ENCODE data around the gene RNF150.
"Not testable (repeated sequence)": the region's sequence is repeated elsewhere in the genome, so short reads cannot be mapped to it uniquely, and the experiment has no call there.

RNF150 gene

DNA sequence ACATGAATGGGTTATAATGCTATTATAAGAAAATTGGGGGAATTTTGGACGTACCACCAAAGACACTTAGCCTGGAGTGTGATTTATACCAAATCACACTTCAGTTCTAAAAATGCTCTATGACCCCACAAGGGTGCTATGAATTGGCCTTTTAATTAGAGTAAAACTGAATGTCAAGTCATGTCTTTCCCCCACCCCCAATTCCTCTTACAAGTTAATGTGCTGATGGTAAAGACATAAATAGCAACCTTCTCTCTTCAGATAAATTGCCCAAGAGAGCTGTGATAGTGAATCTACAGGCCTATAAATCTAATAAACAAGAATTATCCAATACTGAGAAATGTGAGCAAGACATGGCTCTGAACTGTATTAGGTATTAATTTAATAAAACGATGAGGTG lies 78.8 kb downstream of the RNF150 start:
- no peak overlapping the region for H3K4me3 ChIP-seq (ENCODE audit: control insufficient read depth, low read depth, low read length)
- no peak for DNase-seq (ENCODE audit: low read depth)
- TF ChIP-seq, protein P1, sequence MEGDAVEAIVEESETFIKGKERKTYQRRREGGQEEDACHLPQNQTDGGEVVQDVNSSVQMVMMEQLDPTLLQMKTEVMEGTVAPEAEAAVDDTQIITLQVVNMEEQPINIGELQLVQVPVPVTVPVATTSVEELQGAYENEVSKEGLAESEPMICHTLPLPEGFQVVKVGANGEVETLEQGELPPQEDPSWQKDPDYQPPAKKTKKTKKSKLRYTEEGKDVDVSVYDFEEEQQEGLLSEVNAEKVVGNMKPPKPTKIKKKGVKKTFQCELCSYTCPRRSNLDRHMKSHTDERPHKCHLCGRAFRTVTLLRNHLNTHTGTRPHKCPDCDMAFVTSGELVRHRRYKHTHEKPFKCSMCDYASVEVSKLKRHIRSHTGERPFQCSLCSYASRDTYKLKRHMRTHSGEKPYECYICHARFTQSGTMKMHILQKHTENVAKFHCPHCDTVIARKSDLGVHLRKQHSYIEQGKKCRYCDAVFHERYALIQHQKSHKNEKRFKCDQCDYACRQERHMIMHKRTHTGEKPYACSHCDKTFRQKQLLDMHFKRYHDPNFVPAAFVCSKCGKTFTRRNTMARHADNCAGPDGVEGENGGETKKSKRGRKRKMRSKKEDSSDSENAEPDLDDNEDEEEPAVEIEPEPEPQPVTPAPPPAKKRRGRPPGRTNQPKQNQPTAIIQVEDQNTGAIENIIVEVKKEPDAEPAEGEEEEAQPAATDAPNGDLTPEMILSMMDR (IDR thresholded peaks at IDR 0.05; ENCODE audit: control insufficient read depth, insufficient read depth, low read depth, low read length, missing control alignments): no peak

DNA sequence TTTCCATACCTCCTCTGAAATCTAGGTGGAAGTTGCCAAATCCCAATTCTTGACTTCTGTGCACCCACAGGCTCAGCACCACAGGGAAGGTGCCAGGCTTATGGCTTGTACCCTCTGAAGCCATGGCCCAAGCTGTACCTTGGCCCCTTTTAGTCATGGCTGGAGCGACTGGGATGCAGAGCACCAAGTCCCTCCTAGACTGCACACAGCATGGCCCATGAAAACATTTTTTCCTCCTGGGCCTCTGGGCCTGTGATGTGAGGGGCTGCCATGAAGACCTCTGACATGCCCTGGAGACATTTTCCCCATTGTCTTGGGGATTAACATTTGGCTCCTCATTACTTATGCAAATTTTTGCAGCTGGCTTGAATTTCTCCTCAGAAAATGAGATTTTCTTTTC lies 82.3 kb downstream of the RNF150 start:
- H3K4me3 ChIP-seq (ENCODE audit: control insufficient read depth, low read depth, low read length); DNase-seq (ENCODE audit: low read depth): not testable (repeated sequence)

GRCh38 chr4:141047228-141047884 lies 85.9 kb downstream of the RNF150 start:
- DNase-seq (ENCODE audit: low read depth): no peak
- no peak overlapping the region for H3K4me3 ChIP-seq (ENCODE audit: control insufficient read depth, low read depth, low read length)
- TF ChIP-seq, protein P1 (IDR thresholded peaks at IDR 0.05; ENCODE audit: control insufficient read depth, insufficient read depth, low read depth, low read length, missing control alignments): no peak

DNA sequence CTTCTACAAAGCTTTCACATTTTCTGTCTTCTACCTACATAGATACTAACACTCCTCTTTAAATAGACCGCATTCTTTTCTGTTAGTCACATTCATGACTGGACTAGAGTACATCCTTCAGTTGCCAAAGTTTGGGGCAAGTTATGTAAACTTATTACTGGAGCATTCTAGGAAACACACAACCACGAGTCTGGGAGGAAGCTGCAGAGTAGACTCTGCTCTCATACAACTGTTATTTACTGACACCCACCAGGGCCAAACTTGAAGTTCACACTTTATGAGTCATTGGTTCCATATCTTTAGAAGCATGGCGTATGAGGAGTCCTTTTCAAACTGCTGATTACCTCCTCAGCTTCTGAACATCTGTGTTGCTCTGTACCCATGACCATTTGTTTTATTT lies 87.0 kb downstream of the RNF150 start:
- TF ChIP-seq, protein P1 (IDR thresholded peaks at IDR 0.05; ENCODE audit: control insufficient read depth, insufficient read depth, low read depth, low read length, missing control alignments): no peak
- H3K4me3 ChIP-seq (ENCODE audit: control insufficient read depth, low read depth, low read length): no peak overlapping the region
- DNase-seq (ENCODE audit: low read depth): peak; percentile 96

- no peak overlapping the region for H3K4me3 ChIP-seq (ENCODE audit: control insufficient read depth, low read depth, low read length)
- no peak for DNase-seq (ENCODE audit: low read depth)
- TF ChIP-seq, protein P1 (IDR thresholded peaks at IDR 0.05; ENCODE audit: control insufficient read depth, insufficient read depth, low read depth, low read length, missing control alignments): no peak
Measured at GRCh38 chr4:141045848-141046247, 87.4 kb downstream of the RNF150 start.

DNA sequence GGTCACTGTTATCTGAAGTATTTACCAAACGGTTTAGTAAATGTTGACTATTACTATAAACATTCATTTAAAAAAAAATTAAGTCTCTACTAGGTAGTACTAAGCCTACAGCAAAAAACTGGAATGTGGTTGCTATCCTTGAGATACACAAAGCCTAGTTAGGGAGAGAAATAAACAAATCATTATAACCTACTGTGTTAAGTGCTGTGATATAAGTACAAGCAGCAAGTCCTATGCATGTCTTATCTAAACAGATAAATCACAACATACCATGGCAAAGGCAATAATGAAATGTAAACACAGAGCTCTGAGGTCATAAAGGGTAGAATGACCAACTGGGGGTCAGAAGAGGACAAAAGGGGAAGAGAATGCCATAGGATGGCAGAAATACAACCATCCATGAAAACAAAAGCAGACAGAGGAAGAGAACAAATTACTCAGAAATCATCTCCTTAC lies 92.2 kb downstream of the RNF150 start:
- no peak overlapping the region for H3K4me3 ChIP-seq (ENCODE audit: control insufficient read depth, low read depth, low read length)
- no peak for DNase-seq (ENCODE audit: low read depth)
- TF ChIP-seq, protein P1 (IDR thresholded peaks at IDR 0.05; ENCODE audit: control insufficient read depth, insufficient read depth, low read depth, low read length, missing control alignments): no peak

- DNase-seq (ENCODE audit: low read depth): no peak
- no peak overlapping the region for H3K4me3 ChIP-seq (ENCODE audit: control insufficient read depth, low read depth, low read length)
- TF ChIP-seq, protein P1 (IDR thresholded peaks at IDR 0.05; ENCODE audit: control insufficient read depth, insufficient read depth, low read depth, low read length, missing control alignments): no peak
Measured at GRCh38 chr4:141039156-141039555, 94.1 kb downstream of the RNF150 start.

Data from AG09309 (cell line).